Hepatocyte (in vitro differentiated cells): Measurements from ENCODE around the gene LRSAM1. TPM values are rescaled to one million over a fixed set of nuclear protein-coding genes. Genes with fewer than 3 reads are reported as not detected.

ENCODE experiments used
- DNase-seq: peaks from one replicate; pipeline ENCODE4 v3.0.0-alpha.2; 2016; ENCODE audit warnings: low spot score
- H2AFZ ChIP-seq: fragments of 200-600 bp; sonication (generic); 2 replicates; pipeline ENCODE4 v1.6.0; 2016; ENCODE audit warnings: antibody characterized with exemption, mild to moderate bottlenecking
- H3K27ac ChIP-seq: fragments of 200-600 bp; sonication (generic); 2 replicates; pipeline ENCODE4 v1.5.1; 2016; ENCODE audit warnings: mild to moderate bottlenecking
- H3K27me3 ChIP-seq: fragments of 200-600 bp; sonication (generic); 2 replicates; pipeline ENCODE4 v1.6.1; 2016
- H3K36me3 ChIP-seq: fragments of 200-600 bp; sonication (generic); replicated peaks from 2 replicates; pipeline ENCODE4 v1.5.1; 2016; ENCODE audit warnings: low read depth; ENCODE audit not compliant: insufficient read depth
- H3K4me1 ChIP-seq: fragments of 200-600 bp; sonication (generic); 2 replicates; pipeline ENCODE4 v1.5.1; 2016; ENCODE audit warnings: mild to moderate bottlenecking, moderate library complexity; ENCODE audit not compliant: insufficient read depth
- H3K4me2 ChIP-seq: fragments of 200-600 bp; sonication (generic); 2 replicates; pipeline ENCODE4 v1.6.0; 2016
- H3K4me3 ChIP-seq: fragments of 200-600 bp; sonication (generic); 2 replicates; pipeline ENCODE4 v1.5.1; 2016; ENCODE audit warnings: mild to moderate bottlenecking
- H3K79me2 ChIP-seq: fragments of 200-600 bp; sonication (generic); 2 replicates; pipeline ENCODE4 v1.6.0; 2017; ENCODE audit warnings: mild to moderate bottlenecking
- H3K9me2 ChIP-seq: fragments of 200-600 bp; sonication (generic); replicated peaks from 2 replicates; pipeline ENCODE4 v1.6.0; 2017; ENCODE audit warnings: mild to moderate bottlenecking; ENCODE audit not compliant: insufficient read depth
- H3K9me3 ChIP-seq: fragments of 200-600 bp; sonication (generic); 2 replicates; pipeline ENCODE4 v1.5.1; 2016; ENCODE audit warnings: low read depth, mild to moderate bottlenecking
- H4K20me1 ChIP-seq: fragments of 200-600 bp; sonication (generic); 2 replicates; pipeline ENCODE4 v1.6.0; 2016; ENCODE audit warnings: mild to moderate bottlenecking; ENCODE audit not compliant: insufficient read depth, poor library complexity, severe bottlenecking
- EZH2 ChIP-seq: fragments of 200-600 bp; sonication (generic); IDR thresholded peaks from 2 replicates; pipeline ENCODE4 v1.6.1; 2016; ENCODE audit warnings: antibody characterized with exemption, mild to moderate bottlenecking, borderline replicate concordance
- EZH2phosphoT487 ChIP-seq: fragments of 200-600 bp; sonication (generic); IDR thresholded peaks from one replicate; pipeline ENCODE4 v1.6.1; 2018; ENCODE audit warnings: antibody characterized with exemption, mild to moderate bottlenecking, low read depth, moderate library complexity; ENCODE audit not compliant: unreplicated experiment, severe bottlenecking
- WGBS: methylation state at CpG from one replicate; pipeline ENCODE4 v1.1.6; 2016; ENCODE audit warnings: low lambda C conversion rate; ENCODE audit errors: missing lambda C conversion rate; 5-methylcytosine and 5-hydroxymethylcytosine counted together
- polyA plus RNA-seq: library from polyadenylated mRNA; unstranded; fragments of >200 nt; fragmentation: Nextera tagmentation; extraction: Ambion mirVana; gene quantifications from 2 replicates; pipeline ENCODE4 v1.2.1, GENCODE V29; 2016
- total RNA-seq: library from RNA; depleted of rRNA; stranded (reverse); fragments of >200 nt; gene quantifications from 2 replicates; pipeline ENCODE4 v1.2.3, GENCODE V29; 2014
- TF ChIP-seq, protein P1 (sequence below): fragments of 200-600 bp; sonication (generic); IDR thresholded peaks from 2 replicates; pipeline ENCODE4 v1.5.1; 2016; ENCODE audit warnings: antibody characterized with exemption, mild to moderate bottlenecking; ENCODE audit not compliant: poor library complexity

The LRSAM1 gene
- total and polyA plus RNA-seq, 2 experiments from 2014 or later = 10.7 to 19.4 TPM

DNA sequence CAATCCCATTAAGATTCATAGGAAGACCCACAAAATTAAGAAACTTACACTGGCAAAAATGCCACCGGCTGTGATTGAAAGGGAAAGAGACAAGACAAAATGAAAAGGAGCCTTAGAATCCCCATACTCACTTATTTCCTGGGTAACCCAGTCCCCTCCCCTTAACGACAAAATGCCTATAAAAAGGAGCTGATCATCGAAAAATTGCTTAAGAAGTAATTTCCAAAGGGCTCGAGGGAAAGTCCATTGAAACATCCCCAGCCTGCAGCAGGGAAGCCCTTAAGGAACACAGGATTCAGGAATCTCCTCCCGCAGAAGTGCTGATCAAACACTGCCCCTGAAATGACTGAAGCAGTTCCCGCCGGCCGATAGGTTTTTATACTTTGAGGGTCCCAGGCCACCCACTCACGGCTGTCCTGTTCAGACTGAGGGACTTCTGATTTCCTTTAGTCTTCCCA lies 27.8 kb upstream of the LRSAM1 start:
- H3K79me2 ChIP-seq = peaks cover 63% of the 10 kb centered on the region

DNA sequence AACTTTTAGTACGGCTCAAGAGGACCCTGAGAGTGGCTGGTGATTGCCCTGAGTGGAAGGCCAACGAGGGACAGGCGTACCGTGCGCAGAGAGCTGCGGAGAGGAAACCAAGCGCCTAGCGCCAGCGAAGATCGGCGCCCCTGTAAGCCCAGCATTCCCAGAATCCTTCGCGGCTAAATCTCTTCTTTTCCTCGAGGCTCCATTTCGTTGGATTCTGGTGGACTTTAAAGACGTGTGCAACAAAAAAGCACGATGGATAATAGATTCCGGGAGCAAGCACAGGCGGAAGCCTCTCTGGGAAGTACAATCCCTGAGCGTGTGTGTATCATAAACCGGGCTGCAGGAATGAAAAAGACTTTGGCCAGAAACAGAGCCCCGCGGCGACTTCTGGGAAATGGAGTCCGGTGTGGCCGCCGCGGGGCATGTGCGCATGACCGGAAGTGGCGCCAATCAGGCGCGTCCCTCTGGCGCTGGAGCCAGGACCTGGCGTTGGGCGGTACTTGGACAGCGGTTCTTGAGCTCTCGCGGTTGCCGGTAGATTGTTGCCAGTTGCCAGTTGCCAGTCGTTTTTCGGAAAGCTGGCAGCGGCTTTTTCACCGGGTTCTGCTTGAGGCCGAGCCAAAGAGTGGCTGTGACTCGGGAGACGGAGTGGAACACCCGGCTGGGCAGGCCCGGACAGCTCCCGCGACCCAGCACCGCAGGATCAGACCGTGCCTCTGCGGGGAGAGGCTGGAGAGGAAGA lies 27.2 kb upstream of the LRSAM1 start, which contains the start of gene ZNF79:
ZNF79 (plus strand) TSS at position 449 of the 742 bp plus-strand sequence. CDS start 406 bp downstream, outside the sequence.
- peaks cover 66% of the 10 kb centered on the region for H3K79me2 ChIP-seq
- DNase-seq = peak; percentile 96
- H3K4me1 ChIP-seq = peaks cover 22% of the 10 kb centered on the region
- WGBS = under 1% methylated on average over 54 of the region's 54 CpGs
- no peaks in the 10 kb centered on the region for H3K9me2 ChIP-seq
- no peaks in the 10 kb centered on the region for H3K9me3 ChIP-seq
- H3K4me3 ChIP-seq = peak within 1 kb of the TSS; percentile 50
- no peaks in the 10 kb centered on the region for H4K20me1 ChIP-seq
- H3K36me3 ChIP-seq = no peaks in the 10 kb centered on the region
- H3K27ac ChIP-seq = peak within 1 kb of the TSS; percentile 90
- H3K27me3 ChIP-seq = no peaks in the 10 kb centered on the region
- peak within 1 kb of the TSS; percentile 94 for H3K4me2 ChIP-seq
- TF ChIP-seq EZH2 = no peak
- no peak for TF ChIP-seq EZH2phosphoT487
- TF ChIP-seq, protein P1, sequence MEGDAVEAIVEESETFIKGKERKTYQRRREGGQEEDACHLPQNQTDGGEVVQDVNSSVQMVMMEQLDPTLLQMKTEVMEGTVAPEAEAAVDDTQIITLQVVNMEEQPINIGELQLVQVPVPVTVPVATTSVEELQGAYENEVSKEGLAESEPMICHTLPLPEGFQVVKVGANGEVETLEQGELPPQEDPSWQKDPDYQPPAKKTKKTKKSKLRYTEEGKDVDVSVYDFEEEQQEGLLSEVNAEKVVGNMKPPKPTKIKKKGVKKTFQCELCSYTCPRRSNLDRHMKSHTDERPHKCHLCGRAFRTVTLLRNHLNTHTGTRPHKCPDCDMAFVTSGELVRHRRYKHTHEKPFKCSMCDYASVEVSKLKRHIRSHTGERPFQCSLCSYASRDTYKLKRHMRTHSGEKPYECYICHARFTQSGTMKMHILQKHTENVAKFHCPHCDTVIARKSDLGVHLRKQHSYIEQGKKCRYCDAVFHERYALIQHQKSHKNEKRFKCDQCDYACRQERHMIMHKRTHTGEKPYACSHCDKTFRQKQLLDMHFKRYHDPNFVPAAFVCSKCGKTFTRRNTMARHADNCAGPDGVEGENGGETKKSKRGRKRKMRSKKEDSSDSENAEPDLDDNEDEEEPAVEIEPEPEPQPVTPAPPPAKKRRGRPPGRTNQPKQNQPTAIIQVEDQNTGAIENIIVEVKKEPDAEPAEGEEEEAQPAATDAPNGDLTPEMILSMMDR = no peak
- peak within 1 kb of the TSS; percentile 66 for H2AFZ ChIP-seq

More for the DNA sequence above, 27.8 kb upstream of the LRSAM1 start:
- H3K4me1 ChIP-seq = peaks cover 22% of the 10 kb centered on the region
- no peaks in the 10 kb centered on the region for H3K9me2 ChIP-seq
- peak overlapping the region; percentile 50 for H3K4me3 ChIP-seq
- no peaks in the 10 kb centered on the region for H4K20me1 ChIP-seq
- 4% methylated on average over 9 of the region's 9 CpGs for WGBS
- DNase-seq = no peak
- peak overlapping the region; percentile 66 for H2AFZ ChIP-seq
- H3K27me3 ChIP-seq = no peaks in the 10 kb centered on the region
- H3K27ac ChIP-seq = peak overlapping the region; percentile 90
- TF ChIP-seq, protein P1 = no peak
- TF ChIP-seq EZH2phosphoT487 = no peak
- TF ChIP-seq EZH2 = no peak
- H3K4me2 ChIP-seq = peak overlapping the region; percentile 94
- H3K36me3 ChIP-seq = no peaks in the 10 kb centered on the region
- H3K9me3 ChIP-seq = no peaks in the 10 kb centered on the region

DNA sequence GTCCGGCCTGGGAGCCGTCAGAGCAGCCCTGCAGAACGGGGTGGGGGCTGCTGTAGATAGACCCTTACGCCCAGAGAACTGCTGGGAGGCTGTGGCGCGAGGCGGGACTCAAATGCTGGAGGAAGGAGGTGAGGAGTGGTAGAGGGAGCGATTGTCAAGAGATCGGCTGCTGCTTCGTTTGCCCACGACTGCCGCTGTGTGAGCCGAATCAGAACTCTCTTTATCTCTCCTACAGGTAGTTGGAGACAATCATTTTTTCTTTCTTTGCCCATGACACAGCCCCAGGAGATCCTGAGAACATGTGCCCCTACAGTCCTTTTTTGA lies 26.7 kb upstream of the LRSAM1 start:
- DNase-seq = peak; percentile 50
- Histone ChIP-seq H3K9me3 (no peaks in the 10 kb centered on the region), H3K4me3 (peak overlapping the region; percentile 50), H3K27me3 (no peaks in the 10 kb centered on the region), H3K4me1 (peaks cover 22% of the 10 kb centered on the region), H3K79me2 (peaks cover 71% of the 10 kb centered on the region), H3K27ac (peak overlapping the region; percentile 90), H2AFZ (peak overlapping the region; percentile 44), H3K4me2 (peak overlapping the region; percentile 94), H3K9me2 (no peaks in the 10 kb centered on the region), H3K36me3 (no peaks in the 10 kb centered on the region), H4K20me1 (no peaks in the 10 kb centered on the region)
- WGBS = under 1% methylated on average over 13 of the region's 13 CpGs
- TF ChIP-seq, protein P1 = no peak
